LNCaP clone FGC (cell line): ENCODE results near the gene FCHO1.

ENCODE experiments used
- DNase-seq: peaks from one replicate; pipeline ENCODE4 v3.0.0-alpha.2; 2011; ENCODE audit warnings: low read depth
- H3K4me3 ChIP-seq: 2 replicates; pipeline ENCODE4 v1.5.1; 2011; ENCODE audit warnings: mild to moderate bottlenecking, low read depth, low read length, control low read depth
- TF ChIP-seq, protein P1 (sequence below): IDR thresholded peaks from 2 replicates; pipeline ENCODE4 v1.5.1; 2012; ENCODE audit warnings: mild to moderate bottlenecking; ENCODE audit not compliant: control insufficient read depth, insufficient read depth; ENCODE audit errors: extremely low read depth

Gene FCHO1

DNA sequence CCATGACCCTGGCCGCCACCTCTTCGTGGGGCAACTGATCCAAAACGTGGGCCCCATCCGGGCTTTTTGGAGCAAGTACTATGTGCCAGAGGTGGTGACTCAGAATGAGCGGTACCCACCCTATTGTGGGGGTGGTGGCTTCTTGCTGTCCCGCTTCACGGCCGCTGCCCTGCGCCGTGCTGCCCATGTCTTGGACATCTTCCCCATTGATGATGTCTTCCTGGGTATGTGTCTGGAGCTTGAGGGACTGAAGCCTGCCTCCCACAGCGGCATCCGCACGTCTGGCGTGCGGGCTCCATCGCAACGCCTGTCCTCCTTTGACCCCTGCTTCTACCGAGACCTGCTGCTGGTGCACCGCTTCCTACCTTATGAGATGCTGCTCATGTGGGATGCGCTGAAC, 60.4 kb downstream of the FCHO1 start:
- TF ChIP-seq, protein P1, sequence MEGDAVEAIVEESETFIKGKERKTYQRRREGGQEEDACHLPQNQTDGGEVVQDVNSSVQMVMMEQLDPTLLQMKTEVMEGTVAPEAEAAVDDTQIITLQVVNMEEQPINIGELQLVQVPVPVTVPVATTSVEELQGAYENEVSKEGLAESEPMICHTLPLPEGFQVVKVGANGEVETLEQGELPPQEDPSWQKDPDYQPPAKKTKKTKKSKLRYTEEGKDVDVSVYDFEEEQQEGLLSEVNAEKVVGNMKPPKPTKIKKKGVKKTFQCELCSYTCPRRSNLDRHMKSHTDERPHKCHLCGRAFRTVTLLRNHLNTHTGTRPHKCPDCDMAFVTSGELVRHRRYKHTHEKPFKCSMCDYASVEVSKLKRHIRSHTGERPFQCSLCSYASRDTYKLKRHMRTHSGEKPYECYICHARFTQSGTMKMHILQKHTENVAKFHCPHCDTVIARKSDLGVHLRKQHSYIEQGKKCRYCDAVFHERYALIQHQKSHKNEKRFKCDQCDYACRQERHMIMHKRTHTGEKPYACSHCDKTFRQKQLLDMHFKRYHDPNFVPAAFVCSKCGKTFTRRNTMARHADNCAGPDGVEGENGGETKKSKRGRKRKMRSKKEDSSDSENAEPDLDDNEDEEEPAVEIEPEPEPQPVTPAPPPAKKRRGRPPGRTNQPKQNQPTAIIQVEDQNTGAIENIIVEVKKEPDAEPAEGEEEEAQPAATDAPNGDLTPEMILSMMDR = no peak
- DNase-seq = no peak
- H3K4me3 ChIP-seq = no peak overlapping the region

DNA sequence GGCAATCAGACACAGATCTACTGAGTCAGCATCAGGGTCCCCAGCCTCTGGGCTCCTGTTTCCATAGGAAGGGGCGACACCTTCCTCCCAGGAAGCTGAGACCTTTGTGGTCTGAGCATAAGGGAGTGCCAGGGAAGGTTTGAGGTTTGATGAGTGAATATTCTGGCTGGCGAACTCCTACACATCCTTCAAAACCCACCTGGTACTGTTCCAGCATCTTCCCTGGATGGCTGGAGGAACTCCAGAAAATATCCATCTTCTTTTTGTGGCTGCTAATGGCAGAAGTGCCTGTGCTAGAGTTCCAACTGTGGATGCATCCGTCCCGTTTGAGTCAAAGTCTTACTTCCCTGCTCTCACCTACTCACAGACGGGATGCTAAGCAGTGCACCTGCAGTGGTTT, 60.8 kb downstream of the FCHO1 start:
- DNase-seq = no peak
- H3K4me3 ChIP-seq = no peak overlapping the region
- TF ChIP-seq, protein P1 = no peak

DNA sequence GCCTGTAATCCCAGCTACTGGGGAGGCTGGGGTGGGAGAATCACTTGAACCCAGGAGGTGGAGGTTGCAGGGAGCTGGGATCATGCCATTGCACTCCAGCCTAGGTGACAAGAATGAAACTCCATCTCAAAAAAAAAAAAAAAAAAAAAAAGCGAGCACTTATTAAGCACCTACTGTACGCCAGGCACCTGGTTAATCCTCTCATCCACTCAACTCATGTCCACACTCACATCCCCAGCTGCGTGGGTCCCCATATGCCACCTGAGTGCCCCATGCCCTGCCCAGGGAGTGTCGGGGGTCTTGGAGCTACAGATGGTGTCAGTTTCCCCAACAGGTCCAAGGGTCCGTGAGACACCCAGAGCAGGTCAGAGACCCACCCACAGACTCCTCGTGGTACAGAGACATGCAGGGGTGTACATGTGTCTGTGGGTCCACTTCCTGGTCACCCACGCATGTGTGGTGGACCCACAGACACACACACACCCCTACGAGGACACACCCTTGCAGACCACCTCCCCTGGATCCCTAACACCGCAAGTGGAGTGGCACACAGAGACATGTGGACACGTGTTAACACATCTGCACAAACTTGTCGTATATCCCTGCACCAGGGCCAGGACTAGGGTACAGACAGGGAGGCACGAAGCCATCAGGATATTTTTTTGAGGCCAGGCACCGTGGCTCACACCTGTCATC, 66.5 kb downstream of the FCHO1 start:
- H3K4me3 ChIP-seq = no peak overlapping the region
- no peak for DNase-seq
- TF ChIP-seq, protein P1 = no peak

DNA sequence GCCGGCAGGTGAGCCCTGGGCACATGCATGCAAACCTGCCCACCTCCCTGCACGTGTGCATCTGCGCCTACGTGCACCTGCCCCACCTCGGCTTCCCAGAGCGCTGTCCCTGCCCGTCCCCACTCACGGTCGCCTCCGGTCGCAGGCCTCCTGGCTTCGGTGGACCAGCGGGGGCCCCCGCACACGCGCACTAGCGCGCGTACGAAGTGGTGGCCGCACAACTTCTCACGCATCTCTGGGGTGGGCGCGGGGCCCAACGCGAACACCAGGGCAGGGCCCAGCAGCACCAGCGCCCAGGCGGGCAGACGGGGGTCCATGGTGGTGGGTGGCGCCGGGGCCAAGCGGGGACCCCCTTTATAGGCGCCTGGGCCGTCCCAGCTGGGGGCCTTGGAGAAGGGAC, 69.9 kb downstream of the FCHO1 start, which contains the start of gene INSL3:
Gene INSL3 (minus strand): TSS at position 330 of the 400 bp plus-strand sequence. CDS start 13 bp downstream, at position 317.
- no peak within 1 kb of the TSS for H3K4me3 ChIP-seq
- no peak for DNase-seq
- TF ChIP-seq, protein P1 = no peak

DNA sequence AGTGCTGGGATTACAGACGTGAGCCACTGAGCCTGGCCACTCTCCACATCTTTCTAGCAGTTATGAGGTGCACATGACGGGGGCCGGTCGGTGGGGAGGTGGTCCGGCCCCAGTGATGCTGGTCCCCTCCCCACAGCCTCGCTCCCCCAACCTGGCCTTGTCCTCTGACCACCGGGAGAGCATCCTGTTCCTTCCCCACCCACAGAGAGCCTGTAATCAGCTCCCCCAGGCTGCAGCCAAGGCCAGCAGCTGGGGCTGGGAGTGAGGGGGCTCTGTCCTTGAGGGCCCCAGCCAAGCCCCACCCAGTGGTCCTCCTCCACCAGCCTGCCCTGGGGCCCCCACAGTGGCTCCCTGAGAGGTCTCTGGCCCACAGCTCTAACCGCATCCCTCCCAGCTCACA, 73.1 kb downstream of the FCHO1 start:
- no peak overlapping the region for H3K4me3 ChIP-seq
- TF ChIP-seq, protein P1 = no peak
- no peak for DNase-seq

DNA sequence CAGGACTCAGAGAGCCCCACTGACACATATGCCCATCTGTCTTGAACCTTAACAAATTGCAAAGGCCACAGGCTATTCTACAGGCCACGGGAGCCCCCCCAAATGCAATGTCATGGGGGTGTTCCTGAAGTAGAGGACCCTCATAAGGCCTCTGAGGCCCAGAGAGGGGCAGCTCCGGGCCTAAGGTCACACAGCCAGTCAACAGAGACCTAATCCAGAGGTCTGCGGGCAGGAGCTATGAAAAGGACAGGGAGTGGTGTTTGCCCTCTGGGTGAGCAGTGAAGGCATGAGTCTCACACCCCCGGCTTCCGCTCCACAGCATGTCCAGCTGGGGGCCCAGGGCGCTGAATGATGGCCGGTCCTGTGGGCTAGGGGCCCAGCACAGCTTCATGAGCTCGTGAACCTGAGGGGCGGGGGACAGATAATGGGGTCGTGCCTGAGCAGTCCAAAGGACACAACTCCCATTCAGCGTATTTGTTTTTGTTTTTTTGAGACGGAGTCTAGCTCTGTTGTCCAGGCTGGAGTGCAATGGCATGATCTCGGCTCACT, 75.3 kb downstream of the FCHO1 start:
- TF ChIP-seq, protein P1 = no peak
- no peak overlapping the region for H3K4me3 ChIP-seq
- no peak for DNase-seq
